ENCODE results near the gene HNRNPDL. TPM values are rescaled to one million over a fixed set of nuclear protein-coding genes. Genes with fewer than 3 reads are reported as not detected.

Gene HNRNPDL
- total and polyA plus RNA-seq, 2 of the 4 experiments (the other 2 are of a cell fraction): 52.9 to 276 TPM

DNA sequence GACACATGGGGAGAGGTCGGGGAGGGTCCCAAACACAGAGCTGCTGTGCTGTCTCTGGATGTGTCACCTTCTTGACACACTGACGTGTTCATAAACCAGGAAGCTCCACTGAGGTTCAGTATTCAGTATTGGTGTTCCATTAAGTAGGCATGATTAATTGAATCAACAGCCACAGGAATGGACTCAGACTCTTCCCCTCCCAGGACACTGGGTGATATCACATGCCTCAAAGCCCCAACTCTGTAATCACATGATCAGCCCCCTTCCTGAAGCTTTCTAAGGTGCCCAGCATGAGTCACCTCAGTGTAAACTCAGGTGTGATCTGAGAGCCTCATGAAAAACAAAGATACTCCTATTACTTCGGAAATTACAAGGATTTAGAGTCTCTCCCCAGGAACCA lies 35.4 kb downstream of the HNRNPDL start:
- Histone ChIP-seq H4K8ac (ENCODE audit: low read depth in 2 of 2, low read length in 2 of 2) (no peak overlapping the region), H3K9me1 (ENCODE audit: insufficient read depth, low read length) (no peaks in the 10 kb centered on the region; the same call in 1 of the 2 replicates), H3K14ac (replicated peaks; ENCODE audit: low read depth, low read length) (no peak overlapping the region), H3K4me2 (ENCODE audit: low read depth, low read length) (no peak overlapping the region), H3K56ac (ENCODE audit: extremely low read depth, insufficient read depth, low read length) (no peak overlapping the region), H2BK20ac (ENCODE audit: low read depth, low read length) (no peak overlapping the region), H2AK9ac (replicated peaks; ENCODE audit: low read depth, low read length, poor library complexity) (no peak overlapping the region), H3K27ac (ENCODE audit: insufficient read depth, low read length) (no peak overlapping the region), H3K4me1 (ENCODE audit: control insufficient read depth, insufficient read depth, low read length) (no peaks in the 10 kb centered on the region), H3K36me3 (ENCODE audit: control insufficient read depth, insufficient read depth, low read length) (no peaks in the 10 kb centered on the region), H2BK120ac (ENCODE audit: low read depth, low read length) (no peak overlapping the region), H2BK5ac (ENCODE audit: low read depth, low read length, poor library complexity, severe bottlenecking) (no peak overlapping the region), H4K91ac (ENCODE audit: insufficient read depth, low read depth, low read length) (no peak overlapping the region), H4K5ac (ENCODE audit: low read depth, low read length) (no peak overlapping the region), H3K23ac (ENCODE audit: low read depth, low read length) (no peak overlapping the region), H3K79me1 (ENCODE audit: low read depth in 1 of 2, low read length in 2 of 2) (no peaks in the 10 kb centered on the region), H3K27me3 (ENCODE audit: control insufficient read depth, insufficient read depth, low read length) (no peaks in the 10 kb centered on the region), H4K20me1 (ENCODE audit: insufficient read depth, low read length) (no peaks in the 10 kb centered on the region), H2AFZ (replicated peaks; ENCODE audit: low read length, poor library complexity) (no peak overlapping the region), H3K9me3 (ENCODE audit: control insufficient read depth, insufficient read depth, low read length) (no peaks in the 10 kb centered on the region), H3K4me3 (ENCODE audit: insufficient read depth, low read depth, low read length) (no peak overlapping the region), H3K18ac (ENCODE audit: low read depth, low read length) (no peak overlapping the region), H3K4ac (ENCODE audit: low read depth, low read length) (no peak overlapping the region), H3K9ac (ENCODE audit: low read depth, low read length) (no peak overlapping the region), H2AK5ac (ENCODE audit: low read depth, low read length) (no peak overlapping the region), H2BK15ac (ENCODE audit: low read depth, low read length) (no peak overlapping the region)
- ATAC-seq (ENCODE audit: low read depth): no peak
- CTCF ChIA-PET: interaction anchor here (0.8 kb wide), 1 partner anchor 11 kb away, joined by 3 read pairs; no protein-coding TSS in a partner anchor
- BruUV-seq (replicated peaks): no TSS peak
- POLR2A ChIA-PET (ENCODE audit: unreplicated experiment): no interaction called here
- DNase-seq: no peak
- TF ChIP-seq MAFK (IDR thresholded peaks at IDR 0.05; ENCODE audit: low read depth, low read length): no peak
- TF ChIP-seq CHD1 (IDR thresholded peaks at IDR 0.05; ENCODE audit: low read depth, low read length): no peak
- TF ChIP-seq BHLHE40 (IDR thresholded peaks at IDR 0.05; ENCODE audit: low read depth, low read length): no peak
- TF ChIP-seq MXI1 (IDR thresholded peaks at IDR 0.05; ENCODE audit: borderline replicate concordance, low read depth, low read length): no peak
- TF ChIP-seq, protein P1, sequence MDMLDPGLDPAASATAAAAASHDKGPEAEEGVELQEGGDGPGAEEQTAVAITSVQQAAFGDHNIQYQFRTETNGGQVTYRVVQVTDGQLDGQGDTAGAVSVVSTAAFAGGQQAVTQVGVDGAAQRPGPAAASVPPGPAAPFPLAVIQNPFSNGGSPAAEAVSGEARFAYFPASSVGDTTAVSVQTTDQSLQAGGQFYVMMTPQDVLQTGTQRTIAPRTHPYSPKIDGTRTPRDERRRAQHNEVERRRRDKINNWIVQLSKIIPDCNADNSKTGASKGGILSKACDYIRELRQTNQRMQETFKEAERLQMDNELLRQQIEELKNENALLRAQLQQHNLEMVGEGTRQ (IDR thresholded peaks at IDR 0.05; ENCODE audit: low read depth, low read length): no peak
- TF ChIP-seq POLR2A (IDR thresholded peaks at IDR 0.05; ENCODE audit: low read depth, low read length): no peak
- TF ChIP-seq RCOR1 (IDR thresholded peaks at IDR 0.05; ENCODE audit: insufficient replicate concordance, low read length): no peak
- TF ChIP-seq, protein P2, sequence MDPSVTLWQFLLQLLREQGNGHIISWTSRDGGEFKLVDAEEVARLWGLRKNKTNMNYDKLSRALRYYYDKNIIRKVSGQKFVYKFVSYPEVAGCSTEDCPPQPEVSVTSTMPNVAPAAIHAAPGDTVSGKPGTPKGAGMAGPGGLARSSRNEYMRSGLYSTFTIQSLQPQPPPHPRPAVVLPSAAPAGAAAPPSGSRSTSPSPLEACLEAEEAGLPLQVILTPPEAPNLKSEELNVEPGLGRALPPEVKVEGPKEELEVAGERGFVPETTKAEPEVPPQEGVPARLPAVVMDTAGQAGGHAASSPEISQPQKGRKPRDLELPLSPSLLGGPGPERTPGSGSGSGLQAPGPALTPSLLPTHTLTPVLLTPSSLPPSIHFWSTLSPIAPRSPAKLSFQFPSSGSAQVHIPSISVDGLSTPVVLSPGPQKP (IDR thresholded peaks at IDR 0.05; ENCODE audit: borderline replicate concordance, low read depth, low read length): no peak
- TF ChIP-seq RAD21 (IDR thresholded peaks at IDR 0.05; ENCODE audit: low read length): no peak
- no peak for TF ChIP-seq NFE2L2 (IDR thresholded peaks at IDR 0.05; ENCODE audit: low read depth, low read length)
- TF ChIP-seq RFX5 (IDR thresholded peaks at IDR 0.05; ENCODE audit: low read depth, low read length): no peak
- TF ChIP-seq MAZ (IDR thresholded peaks at IDR 0.05; ENCODE audit: borderline replicate concordance, low read depth, low read length): no peak
- no peak for TF ChIP-seq FOS (IDR thresholded peaks at IDR 0.05; ENCODE audit: low read depth, low read length)
- no peak for TF ChIP-seq SMC3 (IDR thresholded peaks at IDR 0.05; ENCODE audit: low read depth, low read length)
- no CpG with 5 or more reads among the region's 3 CpGs for WGBS, 2 experiments (ENCODE audit: extremely low coverage in 2 of 2, insufficient read length in 1 of 2)
- dilution Hi-C loops (cut with HindIII; ENCODE audit: low sequenced_read_pairs, unreplicated experiment): no loop called here
- intact Hi-C loops (cut with micrococcal nuclease): no loop called here
- in situ Hi-C loops (cut with MboI; ENCODE audit: low sequenced_read_pairs): no loop called here

Measured in IMR-90 (cell line).